ENCODE results near the gene SSH2.

SSH2 gene

GRCh38 chr17:29840884-29841283 is 89.1 kb downstream of the SSH2 start:
- Histone ChIP-seq H3K9ac (ENCODE audit: low read length in 5 of 5) (no peak overlapping the region), H3K36me3 (ENCODE audit: control insufficient read depth in 5 of 5, insufficient read depth in 5 of 5, low read length in 5 of 5) (no peaks in the 10 kb centered on the region), H3K4me3 (ENCODE audit: low read depth in 1 of 5, low read length in 5 of 5) (no peak overlapping the region), H3K9me3 (ENCODE audit: control insufficient read depth in 5 of 5, low read length in 5 of 5) (no peaks in the 10 kb centered on the region), H3K27me3 (ENCODE audit: control insufficient read depth in 5 of 5, insufficient read depth in 4 of 5, low read length in 5 of 5) (no peaks in the 10 kb centered on the region), H3K27ac (ENCODE audit: low read depth, low read length) (no peak overlapping the region), H3K4me1 (ENCODE audit: control insufficient read depth in 5 of 5, insufficient read depth in 5 of 5, low read length in 5 of 5) (peaks cover 0 to 21% (median 7%) of the 10 kb centered on the region in 5 donors)

DNA sequence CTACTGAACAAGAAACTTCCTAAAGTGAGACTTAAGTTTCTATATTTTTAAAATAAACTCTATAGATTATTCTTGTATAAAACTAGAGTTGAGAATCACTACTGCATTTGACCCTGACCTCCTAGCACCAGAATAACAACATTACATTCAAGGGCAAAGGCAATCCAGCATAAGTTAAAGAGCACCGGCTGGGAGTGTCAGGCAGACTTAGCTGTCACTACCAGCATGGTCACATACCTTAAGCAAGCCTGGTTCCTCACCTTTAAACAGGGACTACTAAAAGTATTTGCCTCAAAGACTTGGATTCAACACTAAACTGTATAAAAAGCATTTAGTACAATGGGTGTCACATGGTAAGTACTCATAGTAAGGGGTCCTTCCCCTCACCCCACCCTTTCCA is 90.4 kb downstream of the SSH2 start:
- H3K27ac ChIP-seq (ENCODE audit: low read depth, low read length): no peak overlapping the region
- peaks cover 0 to 19% (median 7%) of the 10 kb centered on the region in 5 donors for H3K4me1 ChIP-seq (ENCODE audit: control insufficient read depth in 5 of 5, insufficient read depth in 5 of 5, low read length in 5 of 5)
- H3K9ac ChIP-seq (ENCODE audit: low read length in 5 of 5): no peak overlapping the region
- no peaks in the 10 kb centered on the region for H3K36me3 ChIP-seq (ENCODE audit: control insufficient read depth in 5 of 5, insufficient read depth in 5 of 5, low read length in 5 of 5)
- no peaks in the 10 kb centered on the region for H3K9me3 ChIP-seq (ENCODE audit: control insufficient read depth in 5 of 5, low read length in 5 of 5)
- H3K27me3 ChIP-seq (ENCODE audit: control insufficient read depth in 5 of 5, insufficient read depth in 4 of 5, low read length in 5 of 5): no peaks in the 10 kb centered on the region
- H3K4me3 ChIP-seq (ENCODE audit: low read depth in 1 of 5, low read length in 5 of 5): no peak overlapping the region

DNA sequence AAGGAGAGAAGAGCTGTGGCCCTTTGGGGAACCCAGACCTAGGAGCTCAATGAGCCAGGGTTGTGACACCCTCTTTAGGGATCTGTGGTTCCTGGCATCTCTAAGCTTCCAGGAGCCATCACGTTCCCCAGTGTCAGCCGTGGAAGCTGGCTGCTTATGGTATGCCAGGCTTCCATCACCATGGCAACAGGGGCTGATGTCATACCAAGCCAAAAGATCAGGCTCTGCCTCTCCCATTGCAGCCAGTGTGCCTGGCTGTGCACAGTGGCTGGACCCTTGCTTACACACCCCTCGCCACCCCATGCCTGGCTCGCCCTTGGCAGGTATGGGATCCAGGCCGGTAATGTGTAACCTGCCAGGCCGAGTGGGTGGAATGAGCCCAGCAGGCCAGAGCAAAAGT is 91.1 kb downstream of the SSH2 start:
- H3K27ac ChIP-seq (ENCODE audit: low read depth, low read length): no peak overlapping the region
- H3K4me1 ChIP-seq (ENCODE audit: control insufficient read depth in 5 of 5, insufficient read depth in 5 of 5, low read length in 5 of 5): peaks cover 0 to 13% (median 4%) of the 10 kb centered on the region in 5 donors
- H3K36me3 ChIP-seq (ENCODE audit: control insufficient read depth in 5 of 5, insufficient read depth in 5 of 5, low read length in 5 of 5): no peaks in the 10 kb centered on the region
- H3K27me3 ChIP-seq (ENCODE audit: control insufficient read depth in 5 of 5, insufficient read depth in 4 of 5, low read length in 5 of 5): no peaks in the 10 kb centered on the region
- H3K9ac ChIP-seq (ENCODE audit: low read length in 5 of 5): no peak overlapping the region
- H3K9me3 ChIP-seq (ENCODE audit: control insufficient read depth in 5 of 5, low read length in 5 of 5): no peaks in the 10 kb centered on the region
- H3K4me3 ChIP-seq (ENCODE audit: low read depth in 1 of 5, low read length in 5 of 5): no peak overlapping the region

- no peaks in the 10 kb centered on the region for H3K36me3 ChIP-seq (ENCODE audit: control insufficient read depth in 5 of 5, insufficient read depth in 5 of 5, low read length in 5 of 5)
- no peak overlapping the region for H3K9ac ChIP-seq (ENCODE audit: low read length in 5 of 5)
- no peak overlapping the region for H3K27ac ChIP-seq (ENCODE audit: low read depth, low read length)
- H3K4me1 ChIP-seq (ENCODE audit: control insufficient read depth in 5 of 5, insufficient read depth in 5 of 5, low read length in 5 of 5): peaks cover 0 to 13% (median 4%) of the 10 kb centered on the region in 5 donors
- H3K9me3 ChIP-seq (ENCODE audit: control insufficient read depth in 5 of 5, low read length in 5 of 5): no peaks in the 10 kb centered on the region
- no peak overlapping the region for H3K4me3 ChIP-seq (ENCODE audit: low read depth in 1 of 5, low read length in 5 of 5)
- H3K27me3 ChIP-seq (ENCODE audit: control insufficient read depth in 5 of 5, insufficient read depth in 4 of 5, low read length in 5 of 5): no peaks in the 10 kb centered on the region
These were observed 92.5 kb downstream of the SSH2 start for GRCh38 chr17:29837531-29837930.

- Histone ChIP-seq H3K27me3 (ENCODE audit: control insufficient read depth in 5 of 5, insufficient read depth in 4 of 5, low read length in 5 of 5) (no peaks in the 10 kb centered on the region), H3K36me3 (ENCODE audit: control insufficient read depth in 5 of 5, insufficient read depth in 5 of 5, low read length in 5 of 5) (no peaks in the 10 kb centered on the region), H3K27ac (ENCODE audit: low read depth, low read length) (no peak overlapping the region), H3K9ac (ENCODE audit: low read length in 5 of 5) (no peak overlapping the region), H3K4me1 (ENCODE audit: control insufficient read depth in 5 of 5, insufficient read depth in 5 of 5, low read length in 5 of 5) (peaks cover 0 to 13% (median 4%) of the 10 kb centered on the region in 5 donors), H3K4me3 (ENCODE audit: low read depth in 1 of 5, low read length in 5 of 5) (no peak overlapping the region), H3K9me3 (ENCODE audit: control insufficient read depth in 5 of 5, low read length in 5 of 5) (no peaks in the 10 kb centered on the region)
These were observed 93.4 kb downstream of the SSH2 start for GRCh38 chr17:29836643-29837042.

- Histone ChIP-seq H3K4me3 (ENCODE audit: low read depth in 1 of 5, low read length in 5 of 5) (no peak overlapping the region), H3K36me3 (ENCODE audit: control insufficient read depth in 5 of 5, insufficient read depth in 5 of 5, low read length in 5 of 5) (no peaks in the 10 kb centered on the region), H3K9me3 (ENCODE audit: control insufficient read depth in 5 of 5, low read length in 5 of 5) (no peaks in the 10 kb centered on the region), H3K27ac (ENCODE audit: low read depth, low read length) (no peak overlapping the region), H3K4me1 (ENCODE audit: control insufficient read depth in 5 of 5, insufficient read depth in 5 of 5, low read length in 5 of 5) (peaks cover 0 to 13% (median 4%) of the 10 kb centered on the region in 5 donors), H3K9ac (ENCODE audit: low read length in 5 of 5) (no peak overlapping the region), H3K27me3 (ENCODE audit: control insufficient read depth in 5 of 5, insufficient read depth in 4 of 5, low read length in 5 of 5) (no peaks in the 10 kb centered on the region)
These were observed 94.3 kb downstream of the SSH2 start for GRCh38 chr17:29835435-29836351.

GRCh38 chr17:29833801-29834200 is 96.2 kb downstream of the SSH2 start:
- no peak overlapping the region for H3K9ac ChIP-seq (ENCODE audit: low read length in 5 of 5)
- H3K27ac ChIP-seq (ENCODE audit: low read depth, low read length): no peak overlapping the region
- no peaks in the 10 kb centered on the region for H3K9me3 ChIP-seq (ENCODE audit: control insufficient read depth in 5 of 5, low read length in 5 of 5)
- H3K36me3 ChIP-seq (ENCODE audit: control insufficient read depth in 5 of 5, insufficient read depth in 5 of 5, low read length in 5 of 5): no peaks in the 10 kb centered on the region
- H3K27me3 ChIP-seq (ENCODE audit: control insufficient read depth in 5 of 5, insufficient read depth in 4 of 5, low read length in 5 of 5): no peaks in the 10 kb centered on the region
- H3K4me1 ChIP-seq (ENCODE audit: control insufficient read depth in 5 of 5, insufficient read depth in 5 of 5, low read length in 5 of 5): peaks cover 0 to 11% (median 0%) of the 10 kb centered on the region in 5 donors
- no peak overlapping the region for H3K4me3 ChIP-seq (ENCODE audit: low read depth in 1 of 5, low read length in 5 of 5)

DNA sequence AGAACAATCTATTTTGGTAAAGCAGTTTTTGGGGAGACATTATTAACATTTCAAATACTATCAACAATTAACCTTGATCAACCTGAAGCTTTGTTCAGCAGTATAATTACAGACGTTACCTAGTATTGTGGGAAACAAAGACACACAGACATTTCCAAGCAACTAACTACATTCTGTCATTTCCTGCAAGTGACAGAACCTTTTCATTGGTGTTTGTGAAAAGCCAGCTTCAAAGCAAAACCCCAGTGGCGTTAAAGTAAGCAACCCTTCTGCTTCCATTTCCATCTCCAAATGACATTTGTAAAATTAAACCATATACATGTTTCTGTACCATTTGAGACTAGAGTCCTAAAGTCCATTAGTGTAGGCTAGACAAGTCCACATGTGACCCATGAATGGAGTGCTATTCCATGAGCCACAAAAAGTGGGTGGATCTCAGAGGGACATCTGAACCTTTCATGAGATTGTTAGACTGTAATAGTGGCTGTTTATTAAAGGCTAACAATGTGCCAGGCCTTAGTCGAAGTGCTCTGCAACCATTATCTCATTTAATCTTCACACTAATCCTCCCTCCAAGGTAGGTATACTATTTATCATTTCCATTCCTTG is 101.2 kb downstream of the SSH2 start:
- no peak overlapping the region for H3K4me3 ChIP-seq (ENCODE audit: low read depth in 1 of 5, low read length in 5 of 5)
- no peak overlapping the region for H3K27ac ChIP-seq (ENCODE audit: low read depth, low read length)
- H3K27me3 ChIP-seq (ENCODE audit: control insufficient read depth in 5 of 5, insufficient read depth in 4 of 5, low read length in 5 of 5): no peaks in the 10 kb centered on the region
- H3K36me3 ChIP-seq (ENCODE audit: control insufficient read depth in 5 of 5, insufficient read depth in 5 of 5, low read length in 5 of 5): no peaks in the 10 kb centered on the region
- no peaks in the 10 kb centered on the region for H3K9me3 ChIP-seq (ENCODE audit: control insufficient read depth in 5 of 5, low read length in 5 of 5)
- no peak overlapping the region for H3K9ac ChIP-seq (ENCODE audit: low read length in 5 of 5)
- H3K4me1 ChIP-seq (ENCODE audit: control insufficient read depth in 5 of 5, insufficient read depth in 5 of 5, low read length in 5 of 5): no peaks in the 10 kb centered on the region

- Histone ChIP-seq H3K4me3 (ENCODE audit: low read depth in 1 of 5, low read length in 5 of 5) (no peak overlapping the region), H3K9ac (ENCODE audit: low read length in 5 of 5) (no peak overlapping the region), H3K4me1 (ENCODE audit: control insufficient read depth in 5 of 5, insufficient read depth in 5 of 5, low read length in 5 of 5) (no peaks in the 10 kb centered on the region), H3K9me3 (ENCODE audit: control insufficient read depth in 5 of 5, low read length in 5 of 5) (no peaks in the 10 kb centered on the region), H3K36me3 (ENCODE audit: control insufficient read depth in 5 of 5, insufficient read depth in 5 of 5, low read length in 5 of 5) (no peaks in the 10 kb centered on the region), H3K27me3 (ENCODE audit: control insufficient read depth in 5 of 5, insufficient read depth in 4 of 5, low read length in 5 of 5) (no peaks in the 10 kb centered on the region), H3K27ac (ENCODE audit: low read depth, low read length) (no peak overlapping the region)
These were observed 102.8 kb downstream of the SSH2 start for GRCh38 chr17:29827179-29827578.

- H3K27ac ChIP-seq (ENCODE audit: low read depth, low read length): no peak overlapping the region
- no peak overlapping the region for H3K9ac ChIP-seq (ENCODE audit: low read length in 5 of 5)
These were observed 103.8 kb downstream of the SSH2 start for GRCh38 chr17:29826114-29826692.

More at GRCh38 chr17:29826114-29826692, 103.8 kb downstream of the SSH2 start:
- H3K4me3 ChIP-seq (ENCODE audit: low read depth in 1 of 5, low read length in 5 of 5): no peak overlapping the region
- no peaks in the 10 kb centered on the region for H3K9me3 ChIP-seq (ENCODE audit: control insufficient read depth in 5 of 5, low read length in 5 of 5)
- H3K4me1 ChIP-seq (ENCODE audit: control insufficient read depth in 5 of 5, insufficient read depth in 5 of 5, low read length in 5 of 5): no peaks in the 10 kb centered on the region
- no peaks in the 10 kb centered on the region for H3K27me3 ChIP-seq (ENCODE audit: control insufficient read depth in 5 of 5, insufficient read depth in 4 of 5, low read length in 5 of 5)
- no peaks in the 10 kb centered on the region for H3K36me3 ChIP-seq (ENCODE audit: control insufficient read depth in 5 of 5, insufficient read depth in 5 of 5, low read length in 5 of 5)
